Naive thymus-derived CD4-positive, alpha-beta T cell (primary cell): ENCODE measurements around the gene LRCOL1. TPM values are rescaled to one million over a fixed set of nuclear protein-coding genes. Genes with fewer than 3 reads are reported as not detected.

ENCODE experiments used
- ATAC-seq: fragments of 150-1000 bp; cut with Tn5 transposase; 2 replicates; pipeline ENCODE4 v1.10.0; 2021; ENCODE audit warnings: mild to moderate bottlenecking, moderate library complexity
- CTCF ChIA-PET: fragments of 350-600 bp; sonication (Branson Sonifier 250); formaldehyde crosslinking; loops from one replicate; lab custom pipeline; 2021; ENCODE audit warnings: antibody characterized with exemption; lab: Charles Lee
- POLR2A ChIA-PET: fragments of 350-600 bp; sonication (Branson Sonifier 250); formaldehyde crosslinking; loops from one replicate; lab custom pipeline; 2021; ENCODE audit warnings: antibody characterized with exemption, inconsistent platforms; lab: Charles Lee
- DNase-seq, 9 donors: peaks; one replicate each; pipeline versions ENCODE4 v3.0.0 to v3.0.0-alpha.2; 2020 to 2022; ENCODE audit warnings: mixed read lengths in 1 of 9
- H3K27ac ChIP-seq: one replicate; pipeline ENCODE4 v1.7.0; 2013; ENCODE audit warnings: mild to moderate bottlenecking, low read depth, low read length, moderate library complexity
- H3K27me3 ChIP-seq, 2 donors: one replicate each; pipeline ENCODE4 v1.7.0; 2013; ENCODE audit warnings: low read length in 2 of 2, mild to moderate bottlenecking in 2 of 2, moderate library complexity in 2 of 2; ENCODE audit not compliant: control insufficient read depth in 2 of 2, insufficient read depth in 2 of 2
- H3K36me3 ChIP-seq, 3 experiments: 1 replicate in 2 of 3; 2 replicates in 1 of 3; pipeline ENCODE4 v1.7.0; 2013; ENCODE audit warnings: low read length in 3 of 3, mild to moderate bottlenecking in 3 of 3, moderate library complexity in 1 of 3; ENCODE audit not compliant: insufficient read depth in 3 of 3, control insufficient read depth in 2 of 3
- H3K4me1 ChIP-seq, 2 donors: one replicate each; pipeline ENCODE4 v1.7.0; 2013; ENCODE audit warnings: low read length in 2 of 2, mild to moderate bottlenecking in 2 of 2, moderate library complexity in 1 of 2; ENCODE audit not compliant: control insufficient read depth in 2 of 2, insufficient read depth in 2 of 2
- H3K4me3 ChIP-seq: 2 replicates; pipeline ENCODE4 v1.7.0; 2013; ENCODE audit warnings: mild to moderate bottlenecking, low read length
- H3K9me3 ChIP-seq, 3 experiments: 1 replicate in 2 of 3; 2 replicates in 1 of 3; pipeline ENCODE4 v1.7.0; 2013; ENCODE audit warnings: low read length in 3 of 3; ENCODE audit not compliant: control insufficient read depth in 2 of 3
- H3K27ac Mint-ChIP-seq, 9 donors: one replicate each; pipeline ENCODE4 v1.8.0; 2020 to 2022; ENCODE audit warnings: mixed read lengths in 9 of 9, mild to moderate bottlenecking in 8 of 9, moderate library complexity in 5 of 9, inconsistent platforms in 2 of 9
- H3K27me3 Mint-ChIP-seq, 5 donors: one replicate each; pipeline ENCODE4 v1.8.0; 2021 to 2022; ENCODE audit warnings: mixed read lengths in 5 of 5, mild to moderate bottlenecking in 1 of 5
- H3K36me3 Mint-ChIP-seq, 5 donors: one replicate each; pipeline ENCODE4 v1.8.0; 2020 to 2022; ENCODE audit warnings: mixed read lengths in 5 of 5, mild to moderate bottlenecking in 3 of 5, inconsistent platforms in 1 of 5
- H3K4me1 Mint-ChIP-seq, 7 donors: one replicate each; pipeline ENCODE4 v1.8.0; 2020 to 2022; ENCODE audit warnings: mixed read lengths in 7 of 7, mild to moderate bottlenecking in 3 of 7, inconsistent platforms in 1 of 7
- H3K4me3 Mint-ChIP-seq, 10 donors: one replicate each; pipeline ENCODE4 v1.8.0; 2020 to 2022; ENCODE audit warnings: mild to moderate bottlenecking in 10 of 10, mixed read lengths in 10 of 10, moderate library complexity in 6 of 10, inconsistent platforms in 2 of 10
- H3K9me3 Mint-ChIP-seq, 11 donors: one replicate each; pipeline ENCODE4 v1.8.0; 2020 to 2022; ENCODE audit warnings: mixed read lengths in 11 of 11, mild to moderate bottlenecking in 4 of 11, inconsistent platforms in 1 of 11, moderate library complexity in 1 of 11
- intact Hi-C, 2 donors: fragments of 100-400 bp; cut with micrococcal nuclease; formaldehyde crosslinking; loops; one replicate each; pipeline ENCODE4 v1.15.1; 2023
- polyA plus RNA-seq, 2 donors: library from polyadenylated mRNA; unstranded; fragments of 300-500 nt; fragmentation: Illumina TruSeq; gene quantifications; one replicate each; pipeline ENCODE4 v1.2.3, GENCODE V29; 2021
- total RNA-seq, 6 experiments: library from RNA in 5 of 6; stranded (reverse) in 5 of 6; gene quantifications; 1 replicate in 5 of 6; 2 replicates in 1 of 6; pipeline ENCODE4 v1.2.3 and lab custom pipeline; 2021 to 2026

LRCOL1 gene
- total and polyA plus RNA-seq, 7 experiments from 2014 or later: not detected

- ChIA-PET POLR2A (no interaction called here), CTCF (no interaction called here)
- Mint-ChIP-seq H3K4me1 (no peaks in the 10 kb centered on the region), H3K4me3 (no peak overlapping the region), H3K36me3 (peaks cover 0 to 8% (median 0%) of the 10 kb centered on the region in 5 donors), H3K27me3 (no peaks in the 10 kb centered on the region), H3K27ac (no peak overlapping the region), H3K9me3 (no peaks in the 10 kb centered on the region)
- no peaks in the 10 kb centered on the region for H3K4me1 ChIP-seq
- no peak overlapping the region for H3K27ac ChIP-seq
- DNase-seq: no peak
- no peak overlapping the region for H3K4me3 ChIP-seq
- ATAC-seq: no peak
- no peaks in the 10 kb centered on the region for H3K27me3 ChIP-seq
- peaks cover 0 to 72% (median 0%) of the 10 kb centered on the region in 3 experiments for H3K36me3 ChIP-seq
- no peaks in the 10 kb centered on the region for H3K9me3 ChIP-seq
- intact Hi-C loops: no loop called here
Measured at GRCh38 chr12:132571051-132571450, 39.3 kb downstream of the LRCOL1 start.

DNA sequence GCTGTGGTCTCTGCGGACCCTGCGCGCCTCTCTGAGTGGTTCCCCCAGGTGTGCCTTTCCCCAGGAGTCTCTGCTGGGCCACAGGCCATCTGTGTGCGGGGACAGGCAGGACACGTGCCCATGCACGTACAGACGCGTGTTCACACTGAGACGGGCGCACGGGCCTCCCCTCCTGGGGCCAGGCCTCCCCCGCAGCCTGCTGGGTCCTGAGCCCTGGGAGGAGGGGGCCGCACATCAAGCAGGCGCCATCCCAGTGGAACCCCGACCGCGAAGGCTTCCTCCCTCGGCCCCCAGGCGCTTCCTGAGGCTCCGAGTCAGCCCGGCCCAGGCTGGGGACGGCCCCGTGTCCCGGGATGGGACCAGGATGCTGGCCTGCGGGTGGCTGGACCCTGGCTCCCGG lies 39.7 kb downstream of the LRCOL1 start:
- no peak overlapping the region for H3K27ac ChIP-seq
- CTCF ChIA-PET: no interaction called here
- intact Hi-C loops: no loop called here
- ATAC-seq (no peak), DNase-seq (no peak)
- H3K4me3 ChIP-seq: no peak overlapping the region
- no peak overlapping the region for H3K27ac Mint-ChIP-seq
- H3K9me3 Mint-ChIP-seq: no peaks in the 10 kb centered on the region
- no peaks in the 10 kb centered on the region for H3K27me3 ChIP-seq
- H3K4me1 Mint-ChIP-seq: no peaks in the 10 kb centered on the region
- no peaks in the 10 kb centered on the region for H3K27me3 Mint-ChIP-seq
- POLR2A ChIA-PET: no interaction called here
- H3K4me3 Mint-ChIP-seq: no peak overlapping the region
- H3K36me3 ChIP-seq: peaks cover 0 to 73% (median 0%) of the 10 kb centered on the region in 3 experiments
- no peaks in the 10 kb centered on the region for H3K4me1 ChIP-seq
- peaks cover 0 to 12% (median 0%) of the 10 kb centered on the region in 5 donors for H3K36me3 Mint-ChIP-seq
- H3K9me3 ChIP-seq: no peaks in the 10 kb centered on the region

- Mint-ChIP-seq H3K4me3 (no peak overlapping the region), H3K27me3 (no peaks in the 10 kb centered on the region), H3K36me3 (peaks cover 0 to 11% (median 0%) of the 10 kb centered on the region in 5 donors), H3K9me3 (peaks cover 0 to 2% (median 0%) of the 10 kb centered on the region in 11 donors), H3K27ac (no peak overlapping the region), H3K4me1 (peaks cover 0 to 5% (median 0%) of the 10 kb centered on the region in 7 donors)
- Histone ChIP-seq H3K36me3 (peaks cover 0 to 73% (median 0%) of the 10 kb centered on the region in 3 experiments), H3K27ac (no peak overlapping the region), H3K9me3 (no peaks in the 10 kb centered on the region), H3K4me1 (no peaks in the 10 kb centered on the region), H3K27me3 (no peaks in the 10 kb centered on the region), H3K4me3 (no peak overlapping the region)
- intact Hi-C loops: no loop called here
- ATAC-seq: no peak
- DNase-seq: no peak
- POLR2A ChIA-PET: no interaction called here
- CTCF ChIA-PET: no interaction called here
Measured at GRCh38 chr12:132569856-132570480, 40.4 kb downstream of the LRCOL1 start.

- Histone ChIP-seq H3K27ac (no peak overlapping the region), H3K36me3 (peaks cover 0 to 62% (median 0%) of the 10 kb centered on the region in 3 experiments), H3K4me1 (no peaks in the 10 kb centered on the region), H3K27me3 (no peaks in the 10 kb centered on the region), H3K9me3 (no peaks in the 10 kb centered on the region), H3K4me3 (no peak overlapping the region)
- Mint-ChIP-seq H3K27ac (no peak overlapping the region), H3K36me3 (peaks cover 0 to 10% (median 0%) of the 10 kb centered on the region in 5 donors), H3K4me3 (no peak overlapping the region), H3K4me1 (peaks cover 0 to 5% (median 0%) of the 10 kb centered on the region in 7 donors), H3K9me3 (peaks cover 0 to 2% (median 0%) of the 10 kb centered on the region in 11 donors), H3K27me3 (no peaks in the 10 kb centered on the region)
- intact Hi-C loops: no loop called here
- ChIA-PET CTCF (no interaction called here), POLR2A (no interaction called here)
- DNase-seq (no peak), ATAC-seq (no peak)
Measured at GRCh38 chr12:132568826-132569480, 41.4 kb downstream of the LRCOL1 start.

DNA sequence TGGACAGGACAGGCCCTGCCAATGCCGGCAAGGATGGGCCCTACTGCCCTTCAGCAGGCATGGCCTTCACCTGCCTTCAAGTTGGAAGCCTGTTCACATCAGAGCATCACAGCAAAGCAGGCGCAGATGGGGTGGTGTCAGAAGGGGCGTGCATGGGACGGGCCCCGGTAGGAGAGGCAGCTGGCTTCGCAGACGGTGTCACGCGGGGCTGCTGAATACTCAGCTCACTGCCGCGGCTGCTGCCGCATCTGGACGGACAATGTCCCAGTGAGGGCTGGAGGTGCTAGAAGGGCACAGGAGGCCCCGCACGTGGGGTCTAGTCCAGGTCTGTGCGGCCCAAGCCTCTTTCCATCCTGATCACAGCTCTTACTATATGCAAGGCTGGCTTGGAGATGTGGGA lies 42.1 kb downstream of the LRCOL1 start:
- Mint-ChIP-seq H3K4me3 (no peak overlapping the region), H3K36me3 (peaks cover 0 to 13% (median 0%) of the 10 kb centered on the region in 5 donors), H3K27me3 (no peaks in the 10 kb centered on the region), H3K4me1 (peaks cover 0 to 6% (median 3%) of the 10 kb centered on the region in 7 donors), H3K9me3 (peaks cover 0 to 2% (median 0%) of the 10 kb centered on the region in 11 donors), H3K27ac (no peak overlapping the region)
- no peaks in the 10 kb centered on the region for H3K9me3 ChIP-seq
- no peaks in the 10 kb centered on the region for H3K4me1 ChIP-seq
- no peak for DNase-seq
- no peak for ATAC-seq
- H3K27ac ChIP-seq: no peak overlapping the region
- H3K4me3 ChIP-seq: no peak overlapping the region
- no peaks in the 10 kb centered on the region for H3K27me3 ChIP-seq
- intact Hi-C loops: no loop called here
- ChIA-PET POLR2A (no interaction called here), CTCF (no interaction called here)
- peaks cover 0 to 56% (median 0%) of the 10 kb centered on the region in 3 experiments for H3K36me3 ChIP-seq

DNA sequence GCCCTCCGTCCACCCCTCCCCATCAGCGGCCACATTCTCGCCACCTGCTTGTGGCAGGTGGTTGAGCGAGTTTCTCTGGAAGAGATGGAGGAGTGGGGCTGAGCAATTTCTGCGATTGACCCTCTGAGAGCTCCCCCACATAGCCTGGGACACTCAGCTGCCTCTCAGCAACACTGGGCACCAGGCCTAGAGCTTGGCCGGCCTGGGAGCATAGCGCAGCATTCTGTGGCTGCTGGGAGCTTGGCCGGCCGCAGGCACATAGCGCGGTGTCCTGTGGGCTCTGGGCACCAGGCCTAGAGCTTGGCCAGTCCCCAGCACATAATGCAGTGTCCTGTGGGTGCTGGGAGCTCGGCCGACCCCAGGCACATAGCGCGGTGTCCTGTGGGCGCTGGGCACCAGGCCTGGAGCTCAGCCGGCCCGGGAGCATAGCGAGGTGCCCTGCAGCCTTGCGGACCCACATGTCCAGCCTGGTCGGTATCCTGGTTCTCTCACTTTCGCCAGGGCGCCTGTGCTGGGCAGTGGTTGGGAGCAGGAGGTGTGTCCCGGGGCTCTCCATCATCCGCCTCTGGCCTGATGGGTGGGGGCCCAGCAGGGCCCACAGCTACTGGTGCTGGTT lies 43.8 kb downstream of the LRCOL1 start:
- H3K27ac ChIP-seq: no peak overlapping the region
- H3K4me1 ChIP-seq: no peaks in the 10 kb centered on the region
- H3K4me1 Mint-ChIP-seq: peaks cover 0 to 6% (median 4%) of the 10 kb centered on the region in 7 donors
- H3K27ac Mint-ChIP-seq: no peak overlapping the region
- no peaks in the 10 kb centered on the region for H3K9me3 ChIP-seq
- no peak for DNase-seq
- POLR2A ChIA-PET: no interaction called here
- peaks cover 0 to 4% (median 0%) of the 10 kb centered on the region in 11 donors for H3K9me3 Mint-ChIP-seq
- H3K36me3 Mint-ChIP-seq: peaks cover 0 to 14% (median 0%) of the 10 kb centered on the region in 5 donors
- no peaks in the 10 kb centered on the region for H3K27me3 ChIP-seq
- no peak overlapping the region for H3K4me3 ChIP-seq
- intact Hi-C loops: no loop called here
- H3K4me3 Mint-ChIP-seq: no peak overlapping the region
- ATAC-seq: no peak
- no peaks in the 10 kb centered on the region for H3K27me3 Mint-ChIP-seq
- peaks cover 0 to 41% (median 0%) of the 10 kb centered on the region in 3 experiments for H3K36me3 ChIP-seq
- CTCF ChIA-PET: interaction anchor here (0.7 kb wide), 1 partner anchor 333 kb away, joined by 3 read pairs; no protein-coding TSS in a partner anchor
